NK-92 (cell line): ENCODE results near the gene HCLS1.

Source experiments
- DNase-seq: peaks from one replicate; lab custom pipeline; 2025; ENCODE audit not compliant: unreplicated experiment; lab: John Stamatoyannopoulos, UW

Gene HCLS1

DNA sequence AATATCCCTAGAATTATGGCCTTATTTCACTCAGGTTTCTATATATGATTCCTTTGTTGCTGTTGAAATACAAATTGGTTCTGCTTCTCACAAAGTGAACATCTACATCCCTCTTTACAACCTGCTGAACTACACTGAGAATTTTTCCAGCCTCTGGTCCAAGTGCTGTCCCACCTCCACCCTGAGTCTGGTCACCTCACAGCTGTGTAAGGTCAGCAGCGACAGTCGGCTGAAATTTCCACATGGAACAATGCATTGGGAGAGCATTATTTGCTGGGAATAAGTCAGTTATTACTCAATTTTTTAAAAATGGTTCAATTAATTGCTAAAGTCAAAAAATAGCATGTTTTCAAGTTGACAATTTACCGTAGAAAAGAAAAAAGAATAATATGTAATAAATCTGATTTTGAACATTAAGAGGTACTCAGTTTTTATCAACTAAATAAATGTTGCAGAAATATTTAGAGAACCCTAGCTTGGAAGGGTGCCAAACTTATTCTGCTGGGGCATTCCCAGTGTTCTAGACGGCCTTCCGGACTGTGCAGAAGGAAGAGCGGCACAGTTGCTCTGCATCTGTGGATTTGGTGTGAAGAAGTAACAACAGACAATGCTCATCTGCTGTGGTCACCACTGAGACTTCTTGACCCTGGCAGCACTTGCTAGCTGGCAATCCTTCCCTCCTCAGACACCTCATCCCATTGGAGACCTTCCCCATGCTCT, 1.8 kb downstream of the HCLS1 start:
- no peak for DNase-seq

- no peak for DNase-seq
Measured at GRCh38 chr3:121654493-121655385, 6.0 kb downstream of the HCLS1 start.

DNA sequence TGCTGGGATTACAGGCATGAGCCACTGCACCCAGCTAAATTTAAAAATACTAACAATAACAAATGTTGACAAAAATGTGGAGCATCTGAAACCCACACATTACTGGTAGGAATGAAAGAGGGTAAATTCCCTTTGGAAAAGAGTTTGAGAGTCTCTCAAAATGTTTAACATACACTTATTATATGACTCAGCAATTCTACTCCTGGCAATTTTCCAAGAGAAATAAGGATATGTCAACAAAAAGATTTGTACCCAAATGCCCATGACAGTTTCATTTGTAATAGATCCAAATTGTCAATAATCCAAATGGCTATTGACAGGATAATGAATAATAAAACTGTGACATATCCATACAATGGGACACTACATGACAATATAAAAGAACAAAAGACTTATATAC, 9.0 kb downstream of the HCLS1 start:
- no peak for DNase-seq

GRCh38 chr3:121649645-121650044, 11.1 kb downstream of the HCLS1 start:
- no peak for DNase-seq

GRCh38 chr3:121648219-121648958, 12.3 kb downstream of the HCLS1 start:
- DNase-seq, result no peak

DNA sequence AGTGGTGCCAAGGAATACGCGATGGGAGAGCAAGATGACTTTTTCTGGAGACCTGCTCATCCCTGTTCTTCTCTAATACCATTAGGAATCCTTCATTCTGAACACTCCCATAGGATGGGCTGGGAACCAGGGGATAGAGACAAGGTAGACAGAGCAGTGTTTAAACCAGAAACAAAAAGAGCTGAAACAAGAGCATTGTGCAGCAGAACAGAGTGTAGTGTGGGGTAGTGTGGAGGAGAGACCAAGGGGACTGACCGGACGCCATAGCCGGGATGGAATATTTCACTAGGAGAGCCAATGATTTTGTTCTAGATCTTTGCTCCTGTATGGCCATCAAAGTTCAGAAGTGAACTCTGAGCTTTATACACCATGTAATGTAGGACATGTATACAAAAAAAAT, 15.6 kb downstream of the HCLS1 start:
- DNase-seq, result no peak

GRCh38 chr3:121642601-121643314, 17.9 kb downstream of the HCLS1 start:
- DNase-seq, result no peak

GRCh38 chr3:121641127-121641526, 19.6 kb downstream of the HCLS1 start:
- DNase-seq, result no peak

GRCh38 chr3:121637922-121638321, 22.8 kb downstream of the HCLS1 start:
- DNase-seq, result no peak

- no peak for DNase-seq
Measured at GRCh38 chr3:121630355-121630754, 30.3 kb downstream of the HCLS1 start.

DNA sequence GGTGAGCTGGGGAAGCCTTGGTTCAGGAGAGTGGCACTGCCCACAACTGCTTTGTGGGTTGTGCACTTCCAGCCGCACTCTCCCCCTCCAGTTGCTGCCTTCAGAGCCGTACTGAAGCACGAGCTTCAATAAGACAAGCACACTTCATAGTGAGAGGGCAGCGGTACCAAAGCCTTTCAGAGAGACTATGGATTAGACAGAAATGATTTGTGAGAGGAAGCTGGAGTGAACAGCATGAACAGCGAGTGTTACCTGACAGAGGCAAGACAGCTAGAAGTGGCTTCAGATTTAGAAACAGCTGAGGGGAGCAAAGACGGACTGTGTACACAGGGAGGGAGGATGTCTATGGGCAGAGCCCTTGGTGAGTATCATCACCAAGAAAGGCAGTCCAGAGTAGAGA, 31.1 kb downstream of the HCLS1 start:
- no peak for DNase-seq

GRCh38 chr3:121627622-121628021, 33.1 kb downstream of the HCLS1 start:
- no peak for DNase-seq

GRCh38 chr3:121627211-121627610, 33.5 kb downstream of the HCLS1 start:
- no peak for DNase-seq

- no peak for DNase-seq
Measured at GRCh38 chr3:121626495-121626894, 34.2 kb downstream of the HCLS1 start.

GRCh38 chr3:121624147-121624899, 36.4 kb downstream of the HCLS1 start:
- no peak for DNase-seq

DNA sequence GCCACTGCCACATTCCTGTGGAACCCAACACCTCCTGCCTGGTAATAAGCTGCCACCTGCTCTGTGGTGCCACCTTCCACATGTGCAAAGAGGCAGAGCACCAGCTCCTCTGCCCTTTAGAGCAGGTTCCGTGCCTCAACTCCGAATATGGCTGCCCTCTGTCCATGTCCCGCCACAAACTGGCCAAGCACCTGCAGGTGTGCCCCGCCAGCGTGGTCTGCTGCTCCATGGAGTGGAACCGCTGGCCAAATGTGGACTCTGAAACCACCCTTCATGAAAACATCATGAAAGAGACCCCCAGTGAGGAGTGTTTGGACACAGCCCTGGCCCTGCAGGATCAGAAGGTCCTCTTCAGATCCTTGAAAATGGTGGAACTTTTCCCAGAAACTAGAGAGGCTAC, 39.2 kb downstream of the HCLS1 start:
- no peak for DNase-seq

GRCh38 chr3:121619691-121620090, 41.0 kb downstream of the HCLS1 start:
- no peak for DNase-seq

DNA sequence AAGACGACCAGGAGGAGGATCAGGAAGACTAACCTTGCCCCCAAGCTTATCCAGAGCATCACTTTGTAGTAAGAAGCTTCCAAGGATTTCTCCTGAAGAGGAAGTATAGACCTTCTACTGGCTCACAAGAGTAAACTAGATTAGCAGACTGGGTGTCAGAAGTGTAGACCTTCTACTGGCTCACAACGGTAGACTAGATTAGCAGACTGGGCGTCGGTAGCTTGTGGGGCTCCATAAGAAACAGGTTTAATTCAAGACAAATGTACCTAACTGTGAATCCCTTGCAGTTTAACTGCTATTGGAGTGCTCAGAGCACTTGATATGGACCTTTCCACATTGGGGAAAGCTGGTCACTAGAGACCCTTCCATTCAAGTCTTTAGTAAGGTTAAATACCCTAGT, 54.6 kb downstream of the HCLS1 start:
- DNase-seq, result no peak

DNA sequence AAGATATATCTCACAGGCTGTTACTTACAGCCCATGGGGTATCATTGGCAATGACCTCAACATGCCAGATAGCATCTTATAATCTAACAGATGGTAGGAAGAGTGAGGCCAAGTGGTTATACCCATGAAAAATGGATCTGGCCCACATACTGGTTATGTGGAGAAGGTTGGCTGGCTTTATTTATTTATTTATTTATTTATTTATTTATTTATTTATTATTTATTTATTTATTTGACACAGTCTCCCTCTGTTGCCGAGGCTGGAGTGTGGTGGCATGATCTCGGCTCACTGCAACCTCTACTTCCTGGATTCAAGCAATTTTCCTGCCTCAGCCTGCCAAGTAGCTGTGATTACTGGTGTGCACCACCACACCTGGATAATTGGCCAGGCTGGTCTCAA, 55.9 kb downstream of the HCLS1 start:
- DNase-seq, result no peak

DNA sequence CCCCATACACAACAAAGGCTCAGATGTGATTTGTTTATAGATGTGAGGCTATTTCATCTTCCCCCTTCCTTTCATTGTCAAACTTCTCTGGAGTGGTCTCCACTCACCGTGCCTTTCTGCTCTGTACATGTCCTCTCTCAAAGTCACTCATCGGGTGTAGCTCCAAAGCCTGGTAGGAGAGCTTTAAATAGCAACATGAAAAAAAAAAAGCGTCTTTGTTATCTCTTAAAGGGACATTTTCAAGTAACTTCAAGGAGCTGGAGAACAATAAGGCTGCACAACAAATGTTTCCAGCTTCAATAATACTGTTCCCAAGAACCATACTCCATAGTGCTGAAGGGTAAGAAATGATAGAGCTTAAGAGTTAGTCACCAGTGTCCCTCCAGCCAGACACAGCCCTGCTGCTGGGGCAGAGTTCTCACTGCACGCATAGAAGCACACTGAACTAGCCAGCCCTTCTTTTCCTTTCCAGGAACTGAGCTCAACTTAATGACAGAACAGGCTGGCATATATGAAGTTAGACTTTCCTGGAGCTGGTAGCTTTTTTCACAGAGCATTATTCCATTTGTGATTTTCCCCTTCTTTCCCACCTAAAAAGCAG, 59.4 kb downstream of the HCLS1 start:
- DNase-seq, result no peak
